Endodermal cell (in vitro differentiated cells): ENCODE results near the gene SCGB1A1. TPM values are rescaled to one million over a fixed set of nuclear protein-coding genes. Genes with fewer than 3 reads are reported as not detected.
A peak's percentile ranks its signal among the peaks of the same experiment; 100 is the strongest.

Source experiments
- DNase-seq: peaks from one replicate; pipeline ENCODE4 v3.0.0-alpha.2; 2017
- H3K27ac ChIP-seq: 2 replicates; pipeline ENCODE4 v1.5.1; 2013; ENCODE audit warnings: mild to moderate bottlenecking, low read depth, low read length, moderate library complexity
- H3K27me3 ChIP-seq: 2 replicates; pipeline ENCODE4 v1.6.1; 2013; ENCODE audit warnings: mild to moderate bottlenecking, low read length, moderate library complexity; ENCODE audit not compliant: insufficient read depth, control insufficient read depth, poor library complexity, severe bottlenecking
- H3K36me3 ChIP-seq: 2 replicates; pipeline ENCODE4 v1.7.0; 2013; ENCODE audit warnings: mild to moderate bottlenecking, low read length, moderate library complexity; ENCODE audit not compliant: control insufficient read depth, insufficient read depth
- H3K4me1 ChIP-seq: one replicate; pipeline ENCODE4 v1.7.0; 2013; ENCODE audit warnings: low read length; ENCODE audit not compliant: control insufficient read depth, insufficient read depth
- H3K4me3 ChIP-seq: 2 replicates; pipeline ENCODE4 v1.5.1; 2013; ENCODE audit warnings: mild to moderate bottlenecking, low read length, moderate library complexity
- H3K9ac ChIP-seq: 2 replicates; pipeline ENCODE4 v1.6.1; 2013; ENCODE audit warnings: mild to moderate bottlenecking, low read length, moderate library complexity; ENCODE audit not compliant: poor library complexity, severe bottlenecking; ENCODE audit errors: extremely low read depth
- H3K9me3 ChIP-seq: 2 replicates; pipeline ENCODE4 v1.6.1; 2013; ENCODE audit warnings: mild to moderate bottlenecking, low read length, moderate library complexity; ENCODE audit not compliant: control insufficient read depth
- H3K27ac Mint-ChIP-seq: 2 replicates; pipeline ENCODE4 v1.8.0; 2020; ENCODE audit warnings: mixed read lengths
- H3K27me3 Mint-ChIP-seq: 2 replicates; pipeline ENCODE4 v1.8.0; 2021; ENCODE audit warnings: mild to moderate bottlenecking, mixed read lengths; ENCODE audit not compliant: insufficient read depth
- H3K36me3 Mint-ChIP-seq: 2 replicates; pipeline ENCODE4 v1.8.0; 2020; ENCODE audit warnings: low read depth, mixed read lengths
- H3K4me1 Mint-ChIP-seq: 2 replicates; pipeline ENCODE4 v1.8.0; 2020; ENCODE audit warnings: mixed read lengths
- H3K4me3 Mint-ChIP-seq: 2 replicates; pipeline ENCODE4 v1.8.0; 2020; ENCODE audit warnings: mild to moderate bottlenecking, moderate library complexity, mixed read lengths
- H3K9me3 Mint-ChIP-seq: 2 replicates; pipeline ENCODE4 v1.8.0; 2020; ENCODE audit warnings: mild to moderate bottlenecking, mixed read lengths
- CTCF ChIP-seq: fragments of 200-600 bp; sonication (generic); conservative IDR thresholded peaks from 2 replicates; pipeline ENCODE4 v1.5.0; 2021; ENCODE audit warnings: antibody characterized with exemption, mild to moderate bottlenecking
- WGBS, 2 experiments: methylation state at CpG; one replicate each; pipeline versions ENCODE4 v1.1.5 to v1.1.7; 2013; ENCODE audit warnings: missing lambda C conversion rate in 2 of 2, mixed read lengths in 1 of 2; ENCODE audit not compliant: insufficient coverage in 1 of 2, insufficient read length in 1 of 2; 5-methylcytosine and 5-hydroxymethylcytosine counted together
- total RNA-seq, 2 donors: library from RNA; stranded (reverse); fragmentation: NEBNext Ultra II Directional in 1 of 2; extraction: Animal tissue kit (Norgen Biotek cat#: 25700) in 1 of 2; gene quantifications; 2 replicates in 1 of 2; 3 replicates in 1 of 2; pipeline ENCODE4 v1.2.1, GENCODE V29; 2021

The SCGB1A1 gene
- total RNA-seq, 2 donors from 2014 or later, result not detected

GRCh38 chr11:62391642-62392425 is 27.0 kb upstream of the SCGB1A1 start:
- WGBS, 2 experiments, result 88% methylated on average over 13 to 16 of the region's 16 CpGs
- H3K27me3 ChIP-seq, result no peaks in the 10 kb centered on the region
- DNase-seq, result peak; percentile 77
- Mint-ChIP-seq H3K27ac (no peak overlapping the region), H3K4me1 (peaks cover 31% of the 10 kb centered on the region), H3K4me3 (no peak overlapping the region), H3K36me3 (peaks cover 8% of the 10 kb centered on the region), H3K27me3 (no peaks in the 10 kb centered on the region), H3K9me3 (no peaks in the 10 kb centered on the region)
- H3K9me3 ChIP-seq, result no peaks in the 10 kb centered on the region
- TF ChIP-seq CTCF, result peak; percentile 74
- peaks cover 14% of the 10 kb centered on the region for H3K4me1 ChIP-seq
- H3K36me3 ChIP-seq, result no peaks in the 10 kb centered on the region
- H3K9ac ChIP-seq, result no peak overlapping the region
- no peak overlapping the region for H3K27ac ChIP-seq
- no peak overlapping the region for H3K4me3 ChIP-seq

- 98% methylated on average over 2 of the region's 3 CpGs; no CpG with 5 or more reads in 1 of the 2 experiments for WGBS, 2 experiments
- H3K27ac ChIP-seq, result no peak overlapping the region
- Mint-ChIP-seq H3K27me3 (no peaks in the 10 kb centered on the region), H3K4me1 (peaks cover 28% of the 10 kb centered on the region), H3K27ac (no peak overlapping the region), H3K36me3 (peaks cover 8% of the 10 kb centered on the region), H3K9me3 (no peaks in the 10 kb centered on the region), H3K4me3 (no peak overlapping the region)
- peaks cover 15% of the 10 kb centered on the region for H3K4me1 ChIP-seq
- no peak for TF ChIP-seq CTCF
- H3K9ac ChIP-seq, result no peak overlapping the region
- no peaks in the 10 kb centered on the region for H3K36me3 ChIP-seq
- no peak overlapping the region for H3K4me3 ChIP-seq
- no peaks in the 10 kb centered on the region for H3K9me3 ChIP-seq
- H3K27me3 ChIP-seq, result no peaks in the 10 kb centered on the region
- no peak for DNase-seq
Observed at GRCh38 chr11:62392506-62392905, 26.3 kb upstream of the SCGB1A1 start.

- no peak for DNase-seq
- no peak overlapping the region for H3K27ac Mint-ChIP-seq
- H3K9me3 Mint-ChIP-seq, result no peaks in the 10 kb centered on the region
- H3K27ac ChIP-seq, result no peak overlapping the region
- peaks cover 6% of the 10 kb centered on the region for H3K36me3 Mint-ChIP-seq
- no peaks in the 10 kb centered on the region for H3K9me3 ChIP-seq
- no peaks in the 10 kb centered on the region for H3K27me3 Mint-ChIP-seq
- H3K4me3 Mint-ChIP-seq, result no peak overlapping the region
- peaks cover 30% of the 10 kb centered on the region for H3K4me1 Mint-ChIP-seq
- H3K9ac ChIP-seq, result no peak overlapping the region
- TF ChIP-seq CTCF, result peak; percentile 59
- no peaks in the 10 kb centered on the region for H3K27me3 ChIP-seq
- no peaks in the 10 kb centered on the region for H3K36me3 ChIP-seq
- H3K4me1 ChIP-seq, result peaks cover 17% of the 10 kb centered on the region
- no peak overlapping the region for H3K4me3 ChIP-seq
- WGBS, 2 experiments, result 95% methylated on average over 8 to 12 of the region's 12 CpGs
Observed at GRCh38 chr11:62393061-62393611, 25.7 kb upstream of the SCGB1A1 start.
